CD14-positive monocyte (primary cell): Measurements from ENCODE around the gene DHPS. TPM values are rescaled to one million over a fixed set of nuclear protein-coding genes. Genes with fewer than 3 reads are reported as not detected.

Experiments used
- DNase-seq, 3 donors: peaks; one replicate each; pipeline ENCODE4 v3.0.0-alpha.2; 2011 to 2022
- H2AFZ ChIP-seq: 2 replicates; pipeline ENCODE4 v1.6.0; 2012; ENCODE audit warnings: mild to moderate bottlenecking, low read depth, low read length, inconsistent platforms; ENCODE audit not compliant: insufficient read depth, poor library complexity, severe bottlenecking
- H3K27ac ChIP-seq, 2 donors: 1 replicate in 1 of 2; 2 replicates in 1 of 2; pipeline ENCODE4 v1.5.1; 2012 to 2013; ENCODE audit warnings: low read length in 2 of 2, control low read depth in 1 of 2, inconsistent platforms in 1 of 2, low read depth in 1 of 2, mild to moderate bottlenecking in 1 of 2
- H3K27me3 ChIP-seq, 2 donors: one replicate each; pipeline versions ENCODE4 v1.6.0 to v1.6.1; 2011 to 2013; ENCODE audit warnings: low read length in 2 of 2; ENCODE audit not compliant: control insufficient read depth in 2 of 2, insufficient read depth in 2 of 2
- H3K36me3 ChIP-seq, 2 donors: replicated peaks in 1 of 2; 1 replicate in 1 of 2; 2 replicates in 1 of 2; pipeline versions ENCODE4 v1.5.1 to v1.6.1; 2012 to 2013; ENCODE audit warnings: low read length in 2 of 2, control low read depth in 1 of 2, inconsistent platforms in 1 of 2, mild to moderate bottlenecking in 1 of 2; ENCODE audit not compliant: insufficient read depth in 2 of 2, control insufficient read depth in 1 of 2
- H3K4me1 ChIP-seq, 2 donors: 1 replicate in 1 of 2; 2 replicates in 1 of 2; pipeline versions ENCODE4 v1.5.1 to v1.6.1; 2012 to 2013; ENCODE audit warnings: low read length in 2 of 2, control low read depth in 1 of 2, inconsistent platforms in 1 of 2, mild to moderate bottlenecking in 1 of 2, moderate library complexity in 1 of 2; ENCODE audit not compliant: insufficient read depth in 2 of 2, control insufficient read depth in 1 of 2
- H3K4me2 ChIP-seq: replicated peaks from 2 replicates; pipeline ENCODE3; 2012; ENCODE audit warnings: low read length, moderate library complexity, mild to moderate bottlenecking; ENCODE audit not compliant: poor library complexity, severe bottlenecking; ENCODE audit errors: extremely low read depth
- H3K4me3 ChIP-seq, 3 experiments: fragments of 200-600 bp in 1 of 3; sonication (generic) in 1 of 3; replicated peaks in 1 of 3; 1 replicate in 2 of 3; 2 replicates in 1 of 3; pipeline ENCODE4 v1.5.1; 2011 to 2013; ENCODE audit warnings: low read length in 3 of 3, mild to moderate bottlenecking in 3 of 3, control low read depth in 2 of 3, low read depth in 2 of 3, inconsistent platforms in 1 of 3, moderate library complexity in 1 of 3
- H3K79me2 ChIP-seq: 2 replicates; pipeline ENCODE4 v1.6.0; 2012; ENCODE audit warnings: mild to moderate bottlenecking, control low read depth, inconsistent platforms, low read length, moderate library complexity; ENCODE audit not compliant: insufficient read depth
- H3K9ac ChIP-seq: 2 replicates; pipeline ENCODE4 v1.6.0; 2017; ENCODE audit warnings: low read length, mild to moderate bottlenecking; ENCODE audit not compliant: insufficient read depth, poor library complexity, severe bottlenecking
- H3K9me3 ChIP-seq, 2 donors: replicated peaks in 1 of 2; 1 replicate in 1 of 2; 2 replicates in 1 of 2; pipeline versions ENCODE4 v1.5.1 to v1.6.1; 2012 to 2013; ENCODE audit warnings: low read length in 2 of 2, control low read depth in 1 of 2; ENCODE audit not compliant: control insufficient read depth in 1 of 2, insufficient read depth in 1 of 2
- H4K20me1 ChIP-seq: 2 replicates; pipeline ENCODE4 v1.6.0; 2012; ENCODE audit warnings: mild to moderate bottlenecking, low read length, control low read depth, moderate library complexity; ENCODE audit not compliant: insufficient read depth
- H3K27ac Mint-ChIP-seq, 7 donors: one replicate each; pipeline ENCODE4 v1.8.0; 2020; ENCODE audit warnings: mild to moderate bottlenecking in 7 of 7, mixed read lengths in 7 of 7, moderate library complexity in 6 of 7, inconsistent platforms in 2 of 7
- H3K27me3 Mint-ChIP-seq, 3 donors: one replicate each; pipeline ENCODE4 v1.8.0; 2021 to 2022; ENCODE audit warnings: low read depth in 3 of 3, mild to moderate bottlenecking in 3 of 3, mixed read lengths in 3 of 3, moderate library complexity in 3 of 3, inconsistent platforms in 1 of 3
- H3K36me3 Mint-ChIP-seq, 2 donors: one replicate each; pipeline ENCODE4 v1.8.0; 2020; ENCODE audit warnings: mixed read lengths in 2 of 2, inconsistent platforms in 1 of 2, mild to moderate bottlenecking in 1 of 2
- H3K4me1 Mint-ChIP-seq: one replicate; pipeline ENCODE4 v1.8.0; 2020; ENCODE audit warnings: mild to moderate bottlenecking, mixed read lengths
- H3K4me3 Mint-ChIP-seq, 2 donors: one replicate each; pipeline ENCODE4 v1.8.0; 2020; ENCODE audit warnings: mild to moderate bottlenecking in 2 of 2, mixed read lengths in 2 of 2, moderate library complexity in 1 of 2
- H3K9me3 Mint-ChIP-seq, 7 donors: one replicate each; pipeline ENCODE4 v1.8.0; 2020 to 2022; ENCODE audit warnings: mixed read lengths in 7 of 7, mild to moderate bottlenecking in 6 of 7, moderate library complexity in 6 of 7, inconsistent platforms in 2 of 7
- WGBS: methylation state at CpG from one replicate; pipeline ENCODE4 v1.1.5; 2013; ENCODE audit warnings: missing lambda C conversion rate; ENCODE audit not compliant: insufficient coverage; 5-methylcytosine and 5-hydroxymethylcytosine counted together
- intact Hi-C, 2 donors: fragments of 100-400 bp; cut with micrococcal nuclease; formaldehyde crosslinking; loops; one replicate each; pipeline versions ENCODE4 v1.15.0 to v1.15.1; 2023
- polyA plus RNA-seq, 3 donors: library from polyadenylated mRNA; depleted of rRNA in 1 of 3; unstranded in 2 of 3; stranded (reverse) in 1 of 3; fragments of 300-500 nt in 2 of 3; fragments of >200 nt in 1 of 3; fragmentation: Illumina TruSeq in 2 of 3; gene quantifications; 1 replicate in 2 of 3; 2 replicates in 1 of 3; pipeline ENCODE4 v1.2.3, GENCODE V29; 2012 to 2021
- small RNA-seq: library from RNA; depleted of rRNA; stranded (forward); fragments of <200 nt; gene quantifications from one replicate; pipeline ENCODE3, GENCODE V24; 2012; ENCODE audit warnings: low read depth; ENCODE audit not compliant: insufficient read length
- TF ChIP-seq, protein P1 (sequence below): fragments of 200-600 bp; IDR thresholded peaks from one replicate; pipeline ENCODE4 v1.8.0; 2022; ENCODE audit warnings: antibody characterized with exemption, mild to moderate bottlenecking

The DHPS gene
- polyA plus RNA-seq, 3 donors = 51.0 to 130 (median 53.4) TPM

DNA sequence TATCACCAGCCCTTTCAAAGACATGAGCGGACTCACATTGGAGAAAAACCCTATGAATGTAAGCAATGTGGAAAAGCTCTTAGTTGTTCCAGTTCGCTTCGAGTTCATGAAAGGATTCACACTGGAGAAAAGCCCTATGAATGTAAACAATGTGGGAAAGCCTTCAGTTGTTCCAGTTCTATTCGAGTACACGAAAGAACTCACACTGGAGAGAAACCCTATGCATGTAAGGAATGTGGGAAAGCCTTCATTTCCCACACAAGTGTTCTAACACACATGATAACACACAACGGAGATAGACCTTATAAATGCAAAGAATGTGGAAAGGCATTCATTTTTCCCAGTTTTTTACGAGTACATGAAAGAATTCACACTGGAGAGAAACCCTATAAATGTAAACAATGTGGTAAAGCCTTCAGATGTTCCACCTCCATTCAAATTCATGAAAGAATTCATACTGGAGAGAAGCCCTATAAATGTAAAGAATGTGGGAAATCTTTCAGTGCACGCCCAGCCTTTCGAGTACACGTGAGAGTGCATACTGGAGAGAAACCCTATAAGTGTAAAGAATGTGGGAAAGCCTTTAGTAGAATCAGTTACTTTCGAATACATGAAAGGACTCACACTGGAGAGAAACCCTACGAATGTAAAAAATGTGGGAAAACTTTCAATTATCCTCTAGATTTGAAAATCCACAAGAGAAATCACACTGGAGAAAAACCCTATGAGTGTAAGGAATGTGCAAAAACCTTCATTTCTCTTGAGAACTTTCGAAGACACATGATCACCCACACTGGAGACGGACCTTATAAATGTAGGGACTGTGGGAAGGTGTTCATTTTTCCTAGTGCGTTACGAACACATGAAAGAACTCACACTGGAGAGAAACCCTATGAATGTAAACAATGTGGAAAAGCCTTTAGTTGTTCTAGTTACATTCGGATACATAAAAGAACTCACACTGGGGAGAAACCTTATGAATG is 53.3 kb downstream of the DHPS start:
- TF ChIP-seq, protein P1, sequence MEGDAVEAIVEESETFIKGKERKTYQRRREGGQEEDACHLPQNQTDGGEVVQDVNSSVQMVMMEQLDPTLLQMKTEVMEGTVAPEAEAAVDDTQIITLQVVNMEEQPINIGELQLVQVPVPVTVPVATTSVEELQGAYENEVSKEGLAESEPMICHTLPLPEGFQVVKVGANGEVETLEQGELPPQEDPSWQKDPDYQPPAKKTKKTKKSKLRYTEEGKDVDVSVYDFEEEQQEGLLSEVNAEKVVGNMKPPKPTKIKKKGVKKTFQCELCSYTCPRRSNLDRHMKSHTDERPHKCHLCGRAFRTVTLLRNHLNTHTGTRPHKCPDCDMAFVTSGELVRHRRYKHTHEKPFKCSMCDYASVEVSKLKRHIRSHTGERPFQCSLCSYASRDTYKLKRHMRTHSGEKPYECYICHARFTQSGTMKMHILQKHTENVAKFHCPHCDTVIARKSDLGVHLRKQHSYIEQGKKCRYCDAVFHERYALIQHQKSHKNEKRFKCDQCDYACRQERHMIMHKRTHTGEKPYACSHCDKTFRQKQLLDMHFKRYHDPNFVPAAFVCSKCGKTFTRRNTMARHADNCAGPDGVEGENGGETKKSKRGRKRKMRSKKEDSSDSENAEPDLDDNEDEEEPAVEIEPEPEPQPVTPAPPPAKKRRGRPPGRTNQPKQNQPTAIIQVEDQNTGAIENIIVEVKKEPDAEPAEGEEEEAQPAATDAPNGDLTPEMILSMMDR = no peak
- Mint-ChIP-seq H3K9me3 (peaks cover 27 to 47% (median 41%) of the 10 kb centered on the region in 7 donors), H3K4me1 (no peaks in the 10 kb centered on the region), H3K27me3 (no peaks in the 10 kb centered on the region), H3K36me3 (peaks cover 61 to 91% of the 10 kb centered on the region in 2 donors), H3K4me3 (no peak overlapping the region), H3K27ac (no peak overlapping the region)
- peaks cover 46 to 81% of the 10 kb centered on the region in 2 donors for H3K36me3 ChIP-seq
- no peak for DNase-seq
- peaks cover 22 to 37% of the 10 kb centered on the region in 2 donors for H3K9me3 ChIP-seq
- H3K27me3 ChIP-seq = no peaks in the 10 kb centered on the region
- H3K4me3 ChIP-seq = peak overlapping the region in 1 of 3 experiments; percentile 5
- H3K9ac ChIP-seq = no peak overlapping the region
- no peak overlapping the region for H3K27ac ChIP-seq
- no peak overlapping the region for H2AFZ ChIP-seq
- intact Hi-C loops = no loop called here
- peaks cover 4% of the 10 kb centered on the region for H4K20me1 ChIP-seq
- no peaks in the 10 kb centered on the region for H3K4me1 ChIP-seq
- peaks cover 3% of the 10 kb centered on the region for H3K79me2 ChIP-seq
- WGBS = 100% methylated on average over 2 of the region's 17 CpGs
- no peak overlapping the region for H3K4me2 ChIP-seq

DNA sequence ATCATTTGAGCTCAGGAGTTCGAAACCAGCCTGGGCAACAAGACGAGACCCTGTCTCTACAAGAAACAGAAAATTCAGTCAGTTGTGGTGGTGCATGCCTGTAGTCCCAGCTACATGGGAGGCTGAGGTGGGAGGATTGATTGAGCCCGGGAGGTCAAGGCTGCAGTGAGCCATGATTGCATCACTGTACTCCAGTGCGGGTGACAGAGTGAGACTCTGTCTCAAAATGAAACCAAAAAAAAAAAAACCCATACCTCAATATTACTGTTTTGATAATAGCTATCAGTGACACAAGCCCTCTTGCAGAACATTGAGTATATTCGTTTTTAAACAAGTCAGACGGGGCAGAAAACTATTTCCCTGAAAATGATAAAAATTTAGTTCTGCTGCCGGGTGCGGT is 54.7 kb downstream of the DHPS start:
- intact Hi-C loops = no loop called here
- Histone ChIP-seq H3K9me3 (peaks cover 22 to 37% of the 10 kb centered on the region in 2 donors), H3K4me1 (no peaks in the 10 kb centered on the region), H3K79me2 (peaks cover 10% of the 10 kb centered on the region), H3K9ac (no peak overlapping the region), H3K4me2 (no peak overlapping the region), H3K36me3 (peaks cover 46 to 85% of the 10 kb centered on the region in 2 donors), H3K4me3 (no peak overlapping the region), H3K27ac (no peak overlapping the region), H3K27me3 (no peaks in the 10 kb centered on the region), H2AFZ (no peak overlapping the region), H4K20me1 (peaks cover 15% of the 10 kb centered on the region)
- TF ChIP-seq, protein P1 = no peak
- Mint-ChIP-seq H3K36me3 (peaks cover 58 to 85% of the 10 kb centered on the region in 2 donors), H3K4me1 (no peaks in the 10 kb centered on the region), H3K9me3 (peaks cover 27 to 47% (median 41%) of the 10 kb centered on the region in 7 donors), H3K27me3 (no peaks in the 10 kb centered on the region), H3K27ac (no peak overlapping the region), H3K4me3 (no peak overlapping the region)
- no peak for DNase-seq
- WGBS = 83% methylated on average over 6 of the region's 8 CpGs

Small RNA genes lying within 50 kb of the gene (small RNA-seq; reads per million reads assigned to genes)
- 17.5 reads per million, percentile 85 among the genes with 10 or more reads in this experiment for gene SNORD41

Other genes with a start within 250 kb of the DHPS start
- under 1 TPM; 0.24 to 1.00 (median 0.52) TPM for gene ZNF443, start 240.9 kb downstream of the DHPS start, polyA plus RNA-seq
- under 1 TPM; 0.15 to 0.28 (median 0.19) TPM for gene ZNF709, start 197.1 kb downstream of the DHPS start, polyA plus RNA-seq
- 1 to 10 TPM; 1.0 to 8.4 (median 8.4) TPM for gene ZNF564, start 130.4 kb downstream of the DHPS start, polyA plus RNA-seq
- gene ZNF490, start 71.1 kb downstream of the DHPS start, polyA plus RNA-seq = 1 to 10 TPM; 2.3 to 4.2 (median 2.7) TPM
- gene ZNF791, start 71.0 kb downstream of the DHPS start, polyA plus RNA-seq = 1 to 10 TPM; 5.2 to 8.2 (median 5.9) TPM
- 100 to 1,000 TPM; 218 to 305 (median 295) TPM for gene MAN2B1, start 15.1 kb downstream of the DHPS start, polyA plus RNA-seq
- gene WDR83, start 15.1 kb downstream of the DHPS start, polyA plus RNA-seq = 1 to 10 TPM; 7.9 to 9.9 (median 8.5) TPM
- gene GNG14, start 6.1 kb upstream of the DHPS start, polyA plus RNA-seq = not detected
- gene FBXW9, start 14.8 kb upstream of the DHPS start, polyA plus RNA-seq = 1 to 10 TPM; 4.4 to 7.2 (median 5.1) TPM
- gene TNPO2, start 42.1 kb upstream of the DHPS start, polyA plus RNA-seq = 10 to 100 TPM in 1 of 3 donors, under 1 TPM in 2; 0.28 to 45.2 (median 0.52) TPM
- 100 to 1,000 TPM; 152 to 187 (median 175) TPM for gene TRIR, start 52.8 kb upstream of the DHPS start, polyA plus RNA-seq
- 100 to 1,000 TPM in 2 of 3 donors, 10 to 100 TPM in 1; 97.5 to 122 (median 108) TPM for gene GET3, start 55.6 kb upstream of the DHPS start, polyA plus RNA-seq
- not detected for gene BEST2, start 69.9 kb upstream of the DHPS start, polyA plus RNA-seq
- 10 to 100 TPM in 1 of 3 donors, 1 to 10 TPM in 1, under 1 TPM in 1; 0.55 to 28.6 (median 1.1) TPM for gene HOOK2, start 93.7 kb upstream of the DHPS start, polyA plus RNA-seq
- gene JUNB, start 109.6 kb upstream of the DHPS start, polyA plus RNA-seq = 1,000 to 10,000 TPM; 1,279 to 3,167 (median 1,468) TPM
- 10 to 100 TPM; 40.0 to 71.5 (median 46.7) TPM for gene PRDX2, start 119.9 kb upstream of the DHPS start, polyA plus RNA-seq
- 1 to 10 TPM in 1 of 3 donors, not detected in 2; 4.0 TPM for gene THSD8, start 120.2 kb upstream of the DHPS start, polyA plus RNA-seq
- gene RNASEH2A, start 124.7 kb upstream of the DHPS start, polyA plus RNA-seq = 10 to 100 TPM in 2 of 3 donors, 1 to 10 TPM in 1; 8.7 to 21.5 (median 15.2) TPM
- not detected for gene RTBDN, start 152.7 kb upstream of the DHPS start, polyA plus RNA-seq
- 1 to 10 TPM in 2 of 3 donors, under 1 TPM in 1; 0.28 to 3.6 (median 1.1) TPM for gene MAST1, start 156.6 kb upstream of the DHPS start, polyA plus RNA-seq
- 10 to 100 TPM; 38.8 to 91.6 (median 44.8) TPM for gene DNASE2, start 199.6 kb upstream of the DHPS start, polyA plus RNA-seq
- gene KLF1, start 205.3 kb upstream of the DHPS start, polyA plus RNA-seq = under 1 TPM; 0.24 to 0.45 (median 0.28) TPM
- 10 to 100 TPM in 1 of 3 donors, 1 to 10 TPM in 2; 7.3 to 30.5 (median 9.6) TPM for gene GCDH, start 209.3 kb upstream of the DHPS start, polyA plus RNA-seq
- gene SYCE2, start 237.4 kb upstream of the DHPS start, polyA plus RNA-seq = under 1 TPM in 1 of 3 donors, not detected in 2; 0.35 TPM